Measurements from ENCODE around the gene LYRM4. TPM values are rescaled to one million over a fixed set of nuclear protein-coding genes. Genes with fewer than 3 reads are reported as not detected.

LYRM4 gene
- total RNA-seq, 1 experiment from 2014 or later: 44.3 TPM

DNA sequence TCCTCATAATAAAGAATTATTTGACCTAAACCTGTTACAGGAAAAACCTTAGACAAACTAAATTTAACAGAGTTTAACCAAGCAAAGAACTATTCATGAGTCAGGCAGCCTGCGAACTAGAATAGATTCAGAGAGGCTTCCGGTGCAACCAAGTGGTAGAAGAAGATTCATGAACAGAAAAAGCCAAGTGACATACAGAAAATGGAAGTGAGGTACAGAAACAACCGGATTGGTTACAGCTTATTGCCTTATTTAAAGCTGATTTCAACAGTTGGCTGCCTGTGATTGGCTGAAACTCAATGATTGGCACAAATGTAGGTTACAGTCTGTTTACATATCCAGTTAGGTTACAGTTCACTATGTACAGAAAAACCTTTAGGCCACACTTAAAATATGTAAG is 165.5 kb downstream of the LYRM4 start:
- no peak overlapping the region for H3K4me2 ChIP-seq (ENCODE audit: insufficient read depth, insufficient read length, low read length)
- no peak overlapping the region for H2BK20ac ChIP-seq (ENCODE audit: low read depth, low read length, poor library complexity, severe bottlenecking)
- no peak overlapping the region for H3K14ac ChIP-seq (ENCODE audit: insufficient read depth, low read length)
- H2BK120ac ChIP-seq (ENCODE audit: low read depth, low read length, poor library complexity, severe bottlenecking): no peak overlapping the region
- H2BK5ac ChIP-seq (ENCODE audit: insufficient read length, low read length): no peak overlapping the region
- no peaks in the 10 kb centered on the region for H3K79me1 ChIP-seq (ENCODE audit: insufficient read depth, low read depth, low read length, poor library complexity, severe bottlenecking)
- TF ChIP-seq, protein P1, sequence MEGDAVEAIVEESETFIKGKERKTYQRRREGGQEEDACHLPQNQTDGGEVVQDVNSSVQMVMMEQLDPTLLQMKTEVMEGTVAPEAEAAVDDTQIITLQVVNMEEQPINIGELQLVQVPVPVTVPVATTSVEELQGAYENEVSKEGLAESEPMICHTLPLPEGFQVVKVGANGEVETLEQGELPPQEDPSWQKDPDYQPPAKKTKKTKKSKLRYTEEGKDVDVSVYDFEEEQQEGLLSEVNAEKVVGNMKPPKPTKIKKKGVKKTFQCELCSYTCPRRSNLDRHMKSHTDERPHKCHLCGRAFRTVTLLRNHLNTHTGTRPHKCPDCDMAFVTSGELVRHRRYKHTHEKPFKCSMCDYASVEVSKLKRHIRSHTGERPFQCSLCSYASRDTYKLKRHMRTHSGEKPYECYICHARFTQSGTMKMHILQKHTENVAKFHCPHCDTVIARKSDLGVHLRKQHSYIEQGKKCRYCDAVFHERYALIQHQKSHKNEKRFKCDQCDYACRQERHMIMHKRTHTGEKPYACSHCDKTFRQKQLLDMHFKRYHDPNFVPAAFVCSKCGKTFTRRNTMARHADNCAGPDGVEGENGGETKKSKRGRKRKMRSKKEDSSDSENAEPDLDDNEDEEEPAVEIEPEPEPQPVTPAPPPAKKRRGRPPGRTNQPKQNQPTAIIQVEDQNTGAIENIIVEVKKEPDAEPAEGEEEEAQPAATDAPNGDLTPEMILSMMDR (conservative IDR thresholded peaks at IDR 0.05): no peak
- no peaks in the 10 kb centered on the region for H4K20me1 ChIP-seq (ENCODE audit: control insufficient read depth, insufficient read depth, insufficient read length)
- H3K9me3 Mint-ChIP-seq: no peaks in the 10 kb centered on the region
- H3K4me3 Mint-ChIP-seq: no peak overlapping the region
- H3K56ac ChIP-seq (ENCODE audit: insufficient read length, low read depth, low read length): no peak overlapping the region
- no peak overlapping the region for H2AFZ ChIP-seq (ENCODE audit: low read length)
- no peak overlapping the region for H3K23ac ChIP-seq (ENCODE audit: insufficient read length, low read depth, low read length)
- no peak overlapping the region for H4K5ac ChIP-seq (ENCODE audit: insufficient read length, low read depth, low read length)
- H3K4ac ChIP-seq (ENCODE audit: low read depth, low read length): no peak overlapping the region
- no peak overlapping the region for H2BK15ac ChIP-seq (ENCODE audit: low read depth, low read length)
- WGBS (ENCODE audit: extremely low coverage, insufficient read length, low lambda C conversion rate): no CpG with 5 or more reads among the region's 3 CpGs
- no peaks in the 10 kb centered on the region for H3K23me2 ChIP-seq (ENCODE audit: insufficient read length, low read depth, low read length, poor library complexity, severe bottlenecking)
- no peaks in the 10 kb centered on the region for H3K4me1 ChIP-seq (ENCODE audit: insufficient read depth, low read length)
- H3K9me3 ChIP-seq (ENCODE audit: control insufficient read depth, low read depth, low read length): no peaks in the 10 kb centered on the region
- peaks cover 20% of the 10 kb centered on the region for H3K27me3 Mint-ChIP-seq (ENCODE audit: low read depth)
- H3K18ac ChIP-seq (ENCODE audit: insufficient read length, low read depth, low read length): no peak overlapping the region
- H4K8ac ChIP-seq (replicated peaks; ENCODE audit: insufficient read length, low read depth, low read length): no peak overlapping the region
- H3T11ph ChIP-seq (ENCODE audit: low read length): no peak overlapping the region
- H3K36me3 Mint-ChIP-seq (ENCODE audit: insufficient read depth in 1 of 3, low read depth in 3 of 3): no peaks in the 10 kb centered on the region
- H4K91ac ChIP-seq (ENCODE audit: insufficient read length, low read depth, low read length): no peak overlapping the region
- H2AK5ac ChIP-seq (ENCODE audit: insufficient read length, low read length): no peak overlapping the region
- no peak overlapping the region for H3K27ac Mint-ChIP-seq
- H3K27ac ChIP-seq (ENCODE audit: insufficient read length, low read depth, low read length): no peak overlapping the region
- no peak for DNase-seq
- H2BK12ac ChIP-seq (ENCODE audit: insufficient read length, low read depth, low read length): no peak overlapping the region
- no peak overlapping the region for H3K9ac ChIP-seq (ENCODE audit: extremely low read depth, insufficient read length, low read length)
- H3K4me1 Mint-ChIP-seq: no peaks in the 10 kb centered on the region
- H3K79me2 ChIP-seq (ENCODE audit: insufficient read depth, low read length): no peaks in the 10 kb centered on the region; the same call in 1 of the 2 replicates
- no peaks in the 10 kb centered on the region for H3K27me3 ChIP-seq (ENCODE audit: insufficient read depth, low read length)

Measured in H9 (cell line).